ENCODE measurements around the gene DPP8. TPM values are rescaled to one million over a fixed set of nuclear protein-coding genes. Genes with fewer than 3 reads are reported as not detected.
"Not testable (repeated sequence)": the region's sequence is repeated elsewhere in the genome, so short reads cannot be mapped to it uniquely, and the experiment has no call there.

DPP8 gene
- total and polyA plus RNA-seq, 2 experiments from 2014 or later, result 21.7 to 33.5 TPM

DNA sequence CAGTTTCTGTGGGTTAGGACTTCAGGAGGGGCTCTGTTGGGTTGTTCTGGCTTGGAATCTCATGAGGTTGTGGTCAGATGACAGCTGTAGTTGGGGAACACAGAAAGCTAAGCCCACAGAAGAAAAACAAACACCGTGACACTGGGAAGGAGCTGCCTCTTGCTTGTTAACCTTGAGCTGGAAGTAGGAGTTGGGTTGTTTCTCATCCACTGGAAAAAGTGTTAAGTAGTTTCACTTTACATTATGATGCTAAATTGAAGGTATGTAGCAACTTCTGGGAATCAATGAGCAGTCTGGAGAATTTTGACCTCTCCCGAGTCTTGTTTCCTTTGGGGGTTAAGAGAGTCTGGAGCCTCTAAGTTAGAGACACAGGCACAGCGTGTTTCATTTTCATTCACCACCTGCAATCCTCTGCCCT is 33.2 kb upstream of the DPP8 start (continued):
- TF ChIP-seq ZNF462 (CRISPR knock-in tag; IDR thresholded peaks at IDR 0.05) (no peak), CREB1 (CRISPR knock-in tag; IDR thresholded peaks at IDR 0.05; ENCODE audit: low read depth) (no peak), ZNF331 (CRISPR knock-in tag; IDR thresholded peaks at IDR 0.05; ENCODE audit: low read depth) (no peak), EZH2 (IDR thresholded peaks at IDR 0.05; ENCODE audit: low read depth, unreplicated experiment) (no peak), CTCF (conservative IDR thresholded peaks at IDR 0.05; ENCODE audit: low read depth in 2 of 2) (no peak), JUNB (IDR thresholded peaks at IDR 0.05; ENCODE audit: unreplicated experiment) (no peak), EZH2phosphoT487 (IDR thresholded peaks at IDR 0.05; ENCODE audit: unreplicated experiment) (no peak), POLR2AphosphoS5 (IDR thresholded peaks at IDR 0.05; ENCODE audit: low read depth) (no peak), NANOG (IDR thresholded peaks at IDR 0.05; ENCODE audit: borderline replicate concordance) (no peak)
- TF ChIP-seq, protein P1, sequence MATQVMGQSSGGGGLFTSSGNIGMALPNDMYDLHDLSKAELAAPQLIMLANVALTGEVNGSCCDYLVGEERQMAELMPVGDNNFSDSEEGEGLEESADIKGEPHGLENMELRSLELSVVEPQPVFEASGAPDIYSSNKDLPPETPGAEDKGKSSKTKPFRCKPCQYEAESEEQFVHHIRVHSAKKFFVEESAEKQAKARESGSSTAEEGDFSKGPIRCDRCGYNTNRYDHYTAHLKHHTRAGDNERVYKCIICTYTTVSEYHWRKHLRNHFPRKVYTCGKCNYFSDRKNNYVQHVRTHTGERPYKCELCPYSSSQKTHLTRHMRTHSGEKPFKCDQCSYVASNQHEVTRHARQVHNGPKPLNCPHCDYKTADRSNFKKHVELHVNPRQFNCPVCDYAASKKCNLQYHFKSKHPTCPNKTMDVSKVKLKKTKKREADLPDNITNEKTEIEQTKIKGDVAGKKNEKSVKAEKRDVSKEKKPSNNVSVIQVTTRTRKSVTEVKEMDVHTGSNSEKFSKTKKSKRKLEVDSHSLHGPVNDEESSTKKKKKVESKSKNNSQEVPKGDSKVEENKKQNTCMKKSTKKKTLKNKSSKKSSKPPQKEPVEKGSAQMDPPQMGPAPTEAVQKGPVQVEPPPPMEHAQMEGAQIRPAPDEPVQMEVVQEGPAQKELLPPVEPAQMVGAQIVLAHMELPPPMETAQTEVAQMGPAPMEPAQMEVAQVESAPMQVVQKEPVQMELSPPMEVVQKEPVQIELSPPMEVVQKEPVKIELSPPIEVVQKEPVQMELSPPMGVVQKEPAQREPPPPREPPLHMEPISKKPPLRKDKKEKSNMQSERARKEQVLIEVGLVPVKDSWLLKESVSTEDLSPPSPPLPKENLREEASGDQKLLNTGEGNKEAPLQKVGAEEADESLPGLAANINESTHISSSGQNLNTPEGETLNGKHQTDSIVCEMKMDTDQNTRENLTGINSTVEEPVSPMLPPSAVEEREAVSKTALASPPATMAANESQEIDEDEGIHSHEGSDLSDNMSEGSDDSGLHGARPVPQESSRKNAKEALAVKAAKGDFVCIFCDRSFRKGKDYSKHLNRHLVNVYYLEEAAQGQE (IDR thresholded peaks at IDR 0.05; ENCODE audit: unreplicated experiment), result no peak

GRCh38 chr15:65549288-65549687 is 31.8 kb upstream of the DPP8 start:
- Histone ChIP-seq H4K20me1 (replicated peaks; ENCODE audit: insufficient read depth) (peaks cover 82% of the 10 kb centered on the region), H3K79me2 (replicated peaks; ENCODE audit: insufficient read depth) (peaks cover 94% of the 10 kb centered on the region)
- not testable (repeated sequence) for H3F3A ChIP-seq (replicated peaks; ENCODE audit: low read depth); H3K4me3 ChIP-seq; H3K4me1 ChIP-seq (ENCODE audit: insufficient read depth); DNase-seq (ENCODE audit: low spot score); H3K27me3 ChIP-seq (ENCODE audit: insufficient read depth); H3K36me3 ChIP-seq (ENCODE audit: insufficient read depth); H3K4me2 ChIP-seq; H3K27me3 Mint-ChIP-seq (ENCODE audit: insufficient read depth, low read depth, poor library complexity); H3K27ac Mint-ChIP-seq; H3K27ac ChIP-seq (ENCODE audit: low read depth); ATAC-seq; H3K4me3 Mint-ChIP-seq; H3K9me2 ChIP-seq (ENCODE audit: insufficient read depth); H2AFZ ChIP-seq; H3K9me3 Mint-ChIP-seq
- Mint-ChIP-seq H3K4me1 (peaks cover 14% of the 10 kb centered on the region), H3K36me3 (ENCODE audit: low read depth) (peaks cover 20% of the 10 kb centered on the region)
